Retinal pigment epithelial cell (primary cell): ENCODE results near the gene OVOL3.

ENCODE experiments used
- DNase-seq: peaks from one replicate; pipeline ENCODE4 v3.0.0-alpha.2; 2010; ENCODE audit warnings: low read depth
- H3K4me3 ChIP-seq: 2 replicates; pipeline ENCODE4 v1.5.1; 2011; ENCODE audit warnings: mild to moderate bottlenecking, low read length, control low read depth, moderate library complexity
- CTCF ChIP-seq: conservative IDR thresholded peaks from 2 replicates; pipeline ENCODE4 v1.5.1; 2011; ENCODE audit warnings: low read depth, low read length, control low read depth, inconsistent platforms

OVOL3 gene

GRCh38 chr19:36142496-36142895, 31.6 kb downstream of the OVOL3 start:
- DNase-seq = no peak
- H3K4me3 ChIP-seq = no peak overlapping the region
- no peak for TF ChIP-seq CTCF

- TF ChIP-seq CTCF = no peak
- no peak overlapping the region for H3K4me3 ChIP-seq
- DNase-seq = no peak
These were observed 33.7 kb downstream of the OVOL3 start for GRCh38 chr19:36144624-36145023.

- no peak for TF ChIP-seq CTCF
- no peak for DNase-seq
- H3K4me3 ChIP-seq = no peak overlapping the region
These were observed 38.9 kb downstream of the OVOL3 start for GRCh38 chr19:36149673-36150406.

- H3K4me3 ChIP-seq = no peak overlapping the region
- no peak for TF ChIP-seq CTCF
- DNase-seq = no peak
These were observed 39.6 kb downstream of the OVOL3 start for GRCh38 chr19:36150586-36150985.

GRCh38 chr19:36151144-36152018, 40.4 kb downstream of the OVOL3 start:
- no peak for TF ChIP-seq CTCF
- no peak for DNase-seq
- H3K4me3 ChIP-seq = peak overlapping the region; percentile 21

- DNase-seq = no peak
- no peak for TF ChIP-seq CTCF
- peak overlapping the region; percentile 21 for H3K4me3 ChIP-seq
These were observed 41.0 kb downstream of the OVOL3 start for GRCh38 chr19:36152019-36152351.
